Activated T-cell treated with anti-CD3 and anti-CD28 coated beads, Interleukin-2, amount 50 U/mL, for 4 hours (primary cell): ENCODE data around the gene PAM. TPM values are rescaled to one million over a fixed set of nuclear protein-coding genes. Genes with fewer than 3 reads are reported as not detected.
"Not testable (repeated sequence)": the region's sequence is repeated elsewhere in the genome, so short reads cannot be mapped to it uniquely, and the experiment has no call there.

Experiments used
- ATAC-seq, 2 donors: fragments of 200-7000 bp; cut with Tn5 transposase; one replicate each; pipeline ENCODE4 v1.10.0; 2021
- DNase-seq: peaks from one replicate; pipeline ENCODE4 v3.0.0-alpha.2; 2020
- H3K27me3 Mint-ChIP-seq: one replicate; pipeline ENCODE4 v1.8.0; 2021; ENCODE audit warnings: low read depth, mixed read lengths
- H3K36me3 Mint-ChIP-seq: one replicate; pipeline ENCODE4 v1.8.0; 2022; ENCODE audit warnings: mixed read lengths; ENCODE audit not compliant: insufficient read depth
- H3K4me1 Mint-ChIP-seq: one replicate; pipeline ENCODE4 v1.8.0; 2021; ENCODE audit warnings: low read depth, mixed read lengths
- H3K4me3 Mint-ChIP-seq: one replicate; pipeline ENCODE4 v1.8.0; 2021; ENCODE audit warnings: mild to moderate bottlenecking, moderate library complexity, mixed read lengths
- H3K9me3 Mint-ChIP-seq: one replicate; pipeline ENCODE4 v1.8.0; 2021; ENCODE audit warnings: mixed read lengths
- total RNA-seq, 3 donors: library from RNA; stranded (reverse); gene quantifications; one replicate each; pipeline ENCODE4 v1.2.1, GENCODE V29; 2021

Gene PAM
- total RNA-seq, 3 donors from 2014 or later = 50.9 to 56.2 (median 55.7) TPM

GRCh38 chr5:102974177-102974576 lies 219.1 kb downstream of the PAM start:
- ATAC-seq = no peak
- no peak overlapping the region for H3K4me3 Mint-ChIP-seq
- no peak for DNase-seq
- H3K4me1 Mint-ChIP-seq = no peaks in the 10 kb centered on the region
- no peaks in the 10 kb centered on the region for H3K9me3 Mint-ChIP-seq
- no peaks in the 10 kb centered on the region for H3K27me3 Mint-ChIP-seq
- H3K36me3 Mint-ChIP-seq = peaks cover 14% of the 10 kb centered on the region

GRCh38 chr5:102975045-102975444 lies 219.9 kb downstream of the PAM start:
- Mint-ChIP-seq H3K36me3 (peaks cover 14% of the 10 kb centered on the region), H3K27me3 (no peaks in the 10 kb centered on the region), H3K4me1 (no peaks in the 10 kb centered on the region), H3K9me3 (no peaks in the 10 kb centered on the region), H3K4me3 (no peak overlapping the region)
- ATAC-seq (no peak), DNase-seq (no peak)

- Mint-ChIP-seq H3K9me3 (no peaks in the 10 kb centered on the region), H3K27me3 (no peaks in the 10 kb centered on the region), H3K4me1 (no peaks in the 10 kb centered on the region), H3K36me3 (peaks cover 14% of the 10 kb centered on the region), H3K4me3 (no peak overlapping the region)
- DNase-seq = no peak
- no peak for ATAC-seq
These were observed 220.5 kb downstream of the PAM start for GRCh38 chr5:102975457-102976182.

GRCh38 chr5:102981957-102982635 lies 227.0 kb downstream of the PAM start:
- peaks cover 15% of the 10 kb centered on the region for H3K36me3 Mint-ChIP-seq
- no peak overlapping the region for H3K4me3 Mint-ChIP-seq
- no peaks in the 10 kb centered on the region for H3K4me1 Mint-ChIP-seq

GRCh38 chr5:102986074-102986473 lies 231.0 kb downstream of the PAM start:
- Mint-ChIP-seq H3K9me3 (peaks cover 17% of the 10 kb centered on the region), H3K4me3 (no peak overlapping the region), H3K36me3 (peaks cover 11% of the 10 kb centered on the region), H3K27me3 (no peaks in the 10 kb centered on the region), H3K4me1 (no peaks in the 10 kb centered on the region)
- DNase-seq = no peak
- no peak for ATAC-seq

More at GRCh38 chr5:102981957-102982635, 227.0 kb downstream of the PAM start:
- no peak for ATAC-seq
- peaks cover 17% of the 10 kb centered on the region for H3K9me3 Mint-ChIP-seq
- H3K27me3 Mint-ChIP-seq = no peaks in the 10 kb centered on the region
- no peak for DNase-seq

GRCh38 chr5:102988459-102988858 lies 233.4 kb downstream of the PAM start:
- ATAC-seq = no peak
- Mint-ChIP-seq H3K4me1 (no peaks in the 10 kb centered on the region), H3K9me3 (peaks cover 4% of the 10 kb centered on the region), H3K4me3 (no peak overlapping the region), H3K36me3 (peaks cover 6% of the 10 kb centered on the region), H3K27me3 (no peaks in the 10 kb centered on the region)
- no peak for DNase-seq

- H3K4me1 Mint-ChIP-seq = peaks cover 3% of the 10 kb centered on the region
- H3K9me3 Mint-ChIP-seq = no peaks in the 10 kb centered on the region
- H3K27me3 Mint-ChIP-seq = no peaks in the 10 kb centered on the region
- no peak overlapping the region for H3K4me3 Mint-ChIP-seq
- ATAC-seq (no peak), DNase-seq (no peak)
- H3K36me3 Mint-ChIP-seq = peaks cover 10% of the 10 kb centered on the region
These were observed 236.7 kb downstream of the PAM start for GRCh38 chr5:102991802-102992201.

- Mint-ChIP-seq H3K9me3 (peaks cover 5% of the 10 kb centered on the region), H3K27me3 (no peaks in the 10 kb centered on the region), H3K36me3 (peaks cover 25% of the 10 kb centered on the region), H3K4me3 (no peak overlapping the region), H3K4me1 (peaks cover 3% of the 10 kb centered on the region)
- DNase-seq (no peak), ATAC-seq (no peak)
These were observed 241.0 kb downstream of the PAM start for GRCh38 chr5:102996011-102996575.

GRCh38 chr5:102998224-102998623 lies 243.1 kb downstream of the PAM start:
- ATAC-seq = no peak
- Mint-ChIP-seq H3K4me1 (peaks cover 3% of the 10 kb centered on the region), H3K4me3 (no peak overlapping the region), H3K27me3 (no peaks in the 10 kb centered on the region), H3K9me3 (peaks cover 5% of the 10 kb centered on the region), H3K36me3 (peaks cover 21% of the 10 kb centered on the region)
- no peak for DNase-seq

- DNase-seq = no peak
- ATAC-seq = no peak
- H3K36me3 Mint-ChIP-seq = peaks cover 14% of the 10 kb centered on the region
- H3K4me3 Mint-ChIP-seq = no peak overlapping the region
- no peaks in the 10 kb centered on the region for H3K27me3 Mint-ChIP-seq
- peaks cover 5% of the 10 kb centered on the region for H3K9me3 Mint-ChIP-seq
- H3K4me1 Mint-ChIP-seq = peaks cover 3% of the 10 kb centered on the region
These were observed 244.1 kb downstream of the PAM start for GRCh38 chr5:102999191-102999590.

GRCh38 chr5:102999621-103000020 lies 244.5 kb downstream of the PAM start:
- H3K9me3 Mint-ChIP-seq, H3K27me3 Mint-ChIP-seq, H3K4me3 Mint-ChIP-seq, H3K4me1 Mint-ChIP-seq, ATAC-seq, DNase-seq: not testable (repeated sequence)
- peaks cover 14% of the 10 kb centered on the region for H3K36me3 Mint-ChIP-seq

- peaks cover 5% of the 10 kb centered on the region for H3K9me3 Mint-ChIP-seq
- ATAC-seq (no peak), DNase-seq (no peak)
- peaks cover 3% of the 10 kb centered on the region for H3K4me1 Mint-ChIP-seq
- no peak overlapping the region for H3K4me3 Mint-ChIP-seq
- peaks cover 14% of the 10 kb centered on the region for H3K36me3 Mint-ChIP-seq
- H3K27me3 Mint-ChIP-seq = no peaks in the 10 kb centered on the region
These were observed 245.0 kb downstream of the PAM start for GRCh38 chr5:103000089-103000488.

GRCh38 chr5:103003872-103004271 lies 248.8 kb downstream of the PAM start:
- DNase-seq (no peak), ATAC-seq (no peak)
- Mint-ChIP-seq H3K27me3 (no peaks in the 10 kb centered on the region), H3K4me1 (no peaks in the 10 kb centered on the region), H3K4me3 (no peak overlapping the region), H3K36me3 (peaks cover 13% of the 10 kb centered on the region), H3K9me3 (peaks cover 5% of the 10 kb centered on the region)

- no peak for ATAC-seq
- Mint-ChIP-seq H3K9me3 (no peaks in the 10 kb centered on the region), H3K27me3 (no peaks in the 10 kb centered on the region), H3K4me1 (no peaks in the 10 kb centered on the region), H3K4me3 (no peak overlapping the region), H3K36me3 (peaks cover 15% of the 10 kb centered on the region)
- DNase-seq = no peak
These were observed 250.2 kb downstream of the PAM start for GRCh38 chr5:103005276-103005675.

GRCh38 chr5:103006921-103007320 lies 251.8 kb downstream of the PAM start:
- Mint-ChIP-seq H3K9me3 (peaks cover 3% of the 10 kb centered on the region), H3K4me3 (no peak overlapping the region), H3K4me1 (no peaks in the 10 kb centered on the region), H3K36me3 (peaks cover 22% of the 10 kb centered on the region), H3K27me3 (no peaks in the 10 kb centered on the region)
- ATAC-seq (no peak), DNase-seq (no peak)
